Hepatocyte (in vitro differentiated cells): ENCODE data around the gene RHEX. TPM values are rescaled to one million over a fixed set of nuclear protein-coding genes. Genes with fewer than 3 reads are reported as not detected.
A peak's percentile ranks its signal among the peaks of the same experiment; 100 is the strongest.
"Not testable (repeated sequence)": the region's sequence is repeated elsewhere in the genome, so short reads cannot be mapped to it uniquely, and the experiment has no call there.

ENCODE experiments used
- DNase-seq: peaks from one replicate; pipeline ENCODE4 v3.0.0-alpha.2; 2016; ENCODE audit warnings: low spot score
- H2AFZ ChIP-seq: fragments of 200-600 bp; sonication (generic); 2 replicates; pipeline ENCODE4 v1.6.0; 2016; ENCODE audit warnings: antibody characterized with exemption, mild to moderate bottlenecking
- H3K27ac ChIP-seq: fragments of 200-600 bp; sonication (generic); 2 replicates; pipeline ENCODE4 v1.5.1; 2016; ENCODE audit warnings: mild to moderate bottlenecking
- H3K27me3 ChIP-seq: fragments of 200-600 bp; sonication (generic); 2 replicates; pipeline ENCODE4 v1.6.1; 2016
- H3K36me3 ChIP-seq: fragments of 200-600 bp; sonication (generic); replicated peaks from 2 replicates; pipeline ENCODE4 v1.5.1; 2016; ENCODE audit warnings: low read depth; ENCODE audit not compliant: insufficient read depth
- H3K4me1 ChIP-seq: fragments of 200-600 bp; sonication (generic); 2 replicates; pipeline ENCODE4 v1.5.1; 2016; ENCODE audit warnings: mild to moderate bottlenecking, moderate library complexity; ENCODE audit not compliant: insufficient read depth
- H3K4me2 ChIP-seq: fragments of 200-600 bp; sonication (generic); 2 replicates; pipeline ENCODE4 v1.6.0; 2016
- H3K4me3 ChIP-seq: fragments of 200-600 bp; sonication (generic); 2 replicates; pipeline ENCODE4 v1.5.1; 2016; ENCODE audit warnings: mild to moderate bottlenecking
- H3K79me2 ChIP-seq: fragments of 200-600 bp; sonication (generic); 2 replicates; pipeline ENCODE4 v1.6.0; 2017; ENCODE audit warnings: mild to moderate bottlenecking
- H3K9me2 ChIP-seq: fragments of 200-600 bp; sonication (generic); replicated peaks from 2 replicates; pipeline ENCODE4 v1.6.0; 2017; ENCODE audit warnings: mild to moderate bottlenecking; ENCODE audit not compliant: insufficient read depth
- H3K9me3 ChIP-seq: fragments of 200-600 bp; sonication (generic); 2 replicates; pipeline ENCODE4 v1.5.1; 2016; ENCODE audit warnings: low read depth, mild to moderate bottlenecking
- H4K20me1 ChIP-seq: fragments of 200-600 bp; sonication (generic); 2 replicates; pipeline ENCODE4 v1.6.0; 2016; ENCODE audit warnings: mild to moderate bottlenecking; ENCODE audit not compliant: insufficient read depth, poor library complexity, severe bottlenecking
- CTCF ChIP-seq: fragments of 200-600 bp; sonication (generic); IDR thresholded peaks from 2 replicates; pipeline ENCODE4 v1.5.1; 2016; ENCODE audit warnings: antibody characterized with exemption, mild to moderate bottlenecking; ENCODE audit not compliant: poor library complexity
- EZH2 ChIP-seq: fragments of 200-600 bp; sonication (generic); IDR thresholded peaks from 2 replicates; pipeline ENCODE4 v1.6.1; 2016; ENCODE audit warnings: antibody characterized with exemption, mild to moderate bottlenecking, borderline replicate concordance
- EZH2phosphoT487 ChIP-seq: fragments of 200-600 bp; sonication (generic); IDR thresholded peaks from one replicate; pipeline ENCODE4 v1.6.1; 2018; ENCODE audit warnings: antibody characterized with exemption, mild to moderate bottlenecking, low read depth, moderate library complexity; ENCODE audit not compliant: unreplicated experiment, severe bottlenecking
- WGBS: methylation state at CpG from one replicate; pipeline ENCODE4 v1.1.6; 2016; ENCODE audit warnings: low lambda C conversion rate; ENCODE audit errors: missing lambda C conversion rate; 5-methylcytosine and 5-hydroxymethylcytosine counted together
- polyA plus RNA-seq: library from polyadenylated mRNA; unstranded; fragments of >200 nt; fragmentation: Nextera tagmentation; extraction: Ambion mirVana; gene quantifications from 2 replicates; pipeline ENCODE4 v1.2.1, GENCODE V29; 2016
- total RNA-seq: library from RNA; depleted of rRNA; stranded (reverse); fragments of >200 nt; gene quantifications from 2 replicates; pipeline ENCODE4 v1.2.3, GENCODE V29; 2014

Gene RHEX
- total and polyA plus RNA-seq, 2 experiments from 2014 or later: 0.51 TPM; not detected in 1

- Histone ChIP-seq H4K20me1 (no peaks in the 10 kb centered on the region), H3K36me3 (no peaks in the 10 kb centered on the region), H3K9me3 (no peaks in the 10 kb centered on the region), H3K4me1 (peaks cover 7% of the 10 kb centered on the region), H3K79me2 (no peaks in the 10 kb centered on the region), H3K4me2 (no peak overlapping the region), H3K9me2 (no peaks in the 10 kb centered on the region), H3K4me3 (no peak overlapping the region), H3K27me3 (no peaks in the 10 kb centered on the region), H2AFZ (no peak overlapping the region), H3K27ac (no peak overlapping the region)
- WGBS: 86% methylated on average over 6 of the region's 6 CpGs
- DNase-seq: no peak
- no peak for TF ChIP-seq CTCF
- TF ChIP-seq EZH2: no peak
- TF ChIP-seq EZH2phosphoT487: no peak
These were observed 9.5 kb downstream of the RHEX start for GRCh38 chr1:206062464-206062863.

- H3K9me2 ChIP-seq, H3K27ac ChIP-seq, H3K4me3 ChIP-seq, H3K27me3 ChIP-seq, H3K9me3 ChIP-seq, H4K20me1 ChIP-seq, H3K36me3 ChIP-seq, H3K4me1 ChIP-seq, H3K79me2 ChIP-seq, H2AFZ ChIP-seq, H3K4me2 ChIP-seq, DNase-seq: not testable (repeated sequence)
- WGBS: 90% methylated on average over 2 of the region's 35 CpGs
These were observed 11.0 kb downstream of the RHEX start for GRCh38 chr1:206064001-206064400.

GRCh38 chr1:206064501-206064900 lies 11.5 kb downstream of the RHEX start:
- not testable (repeated sequence) for H3K4me1 ChIP-seq, H3K4me3 ChIP-seq, H3K27ac ChIP-seq, H4K20me1 ChIP-seq, H3K4me2 ChIP-seq, H3K9me3 ChIP-seq, DNase-seq, H3K9me2 ChIP-seq, H3K79me2 ChIP-seq, H3K36me3 ChIP-seq, H3K27me3 ChIP-seq, H2AFZ ChIP-seq
- WGBS: 95% methylated on average over 4 of the region's 25 CpGs

- DNase-seq: no peak
- TF ChIP-seq EZH2phosphoT487: no peak
- no peak for TF ChIP-seq CTCF
- TF ChIP-seq EZH2: no peak
- Histone ChIP-seq H3K36me3 (no peaks in the 10 kb centered on the region), H3K9me2 (no peaks in the 10 kb centered on the region), H3K4me3 (no peak overlapping the region), H3K27ac (peak overlapping the region; percentile 80), H3K4me1 (peaks cover 7% of the 10 kb centered on the region), H2AFZ (no peak overlapping the region), H4K20me1 (no peaks in the 10 kb centered on the region), H3K4me2 (no peak overlapping the region), H3K9me3 (no peaks in the 10 kb centered on the region), H3K79me2 (no peaks in the 10 kb centered on the region), H3K27me3 (no peaks in the 10 kb centered on the region)
- 97% methylated on average over 4 of the region's 4 CpGs for WGBS
These were observed 12.7 kb downstream of the RHEX start for GRCh38 chr1:206065547-206066145.
